Smooth muscle cell (in vitro differentiated cells): ENCODE results near the gene DNLZ. TPM values are rescaled to one million over a fixed set of nuclear protein-coding genes. Genes with fewer than 3 reads are reported as not detected.

Source experiments
- DNase-seq: peaks from one replicate; lab custom pipeline; 2025; ENCODE audit not compliant: unreplicated experiment; lab: John Stamatoyannopoulos, UW
- H2AFZ ChIP-seq: fragments of 200-600 bp; sonication (generic); 2 replicates; pipeline ENCODE4 v1.6.0; 2016; ENCODE audit warnings: antibody characterized with exemption, low read depth, mild to moderate bottlenecking
- H3F3A ChIP-seq: fragments of 200-600 bp; sonication (generic); 2 replicates; pipeline ENCODE4 v1.6.0; 2017; ENCODE audit warnings: antibody characterized with exemption, low read depth
- H3K27ac ChIP-seq: fragments of 200-600 bp; sonication (generic); 2 replicates; pipeline ENCODE4 v1.5.1; 2016; ENCODE audit warnings: low read depth, mild to moderate bottlenecking
- H3K27me3 ChIP-seq: fragments of 200-600 bp; sonication (generic); 2 replicates; pipeline ENCODE4 v1.6.1; 2016; ENCODE audit warnings: low read depth, mild to moderate bottlenecking
- H3K36me3 ChIP-seq: fragments of 200-600 bp; sonication (generic); 2 replicates; pipeline ENCODE4 v1.5.1; 2016; ENCODE audit warnings: low read depth
- H3K4me1 ChIP-seq: fragments of 200-600 bp; sonication (generic); 2 replicates; pipeline ENCODE4 v1.5.1; 2016; ENCODE audit warnings: low read depth
- H3K4me2 ChIP-seq: fragments of 200-600 bp; sonication (generic); 2 replicates; pipeline ENCODE4 v1.6.0; 2016; ENCODE audit warnings: mild to moderate bottlenecking
- H3K4me3 ChIP-seq: fragments of 200-600 bp; sonication (generic); 2 replicates; pipeline ENCODE4 v1.5.1; 2016; ENCODE audit warnings: mild to moderate bottlenecking
- H3K79me2 ChIP-seq: fragments of 200-600 bp; sonication (generic); 2 replicates; pipeline ENCODE4 v1.6.0; 2016; ENCODE audit warnings: low read depth, mild to moderate bottlenecking
- H3K9ac ChIP-seq: fragments of 200-600 bp; sonication (generic); 2 replicates; pipeline ENCODE4 v1.6.0; 2016; ENCODE audit warnings: low read depth
- H3K9me3 ChIP-seq: fragments of 200-600 bp; sonication (generic); replicated peaks from 2 replicates; pipeline ENCODE4 v1.5.1; 2016; ENCODE audit warnings: low read depth
- H4K20me1 ChIP-seq: fragments of 200-600 bp; sonication (generic); 2 replicates; pipeline ENCODE4 v1.6.0; 2016; ENCODE audit warnings: low read depth
- CTCF ChIP-seq: fragments of 200-600 bp; sonication (generic); IDR thresholded peaks from 2 replicates; pipeline ENCODE4 v1.5.1; 2017; ENCODE audit warnings: borderline replicate concordance, mild to moderate bottlenecking, antibody characterized with exemption; ENCODE audit not compliant: insufficient read depth, poor library complexity, severe bottlenecking
- WGBS: methylation state at CpG from one replicate; pipeline ENCODE4 v1.1.7; 2016; ENCODE audit warnings: low lambda C conversion rate; 5-methylcytosine and 5-hydroxymethylcytosine counted together
- polyA plus RNA-seq: library from polyadenylated mRNA; unstranded; fragments of >200 nt; fragmentation: Nextera tagmentation; extraction: Ambion mirVana; gene quantifications from 2 replicates; pipeline ENCODE4 v1.2.1, GENCODE V29; 2016
- total RNA-seq: library from RNA; depleted of rRNA; stranded (reverse); fragments of >200 nt; gene quantifications from 2 replicates; pipeline ENCODE4 v1.2.3, GENCODE V29; 2014

DNLZ gene
- total and polyA plus RNA-seq, 2 experiments from 2014 or later, result 19.0 to 31.5 TPM

GRCh38 chr9:136333486-136333885 lies 30.1 kb downstream of the DNLZ start:
- WGBS, result 97% methylated on average over 17 of the region's 17 CpGs
- H4K20me1 ChIP-seq, result peaks cover 95% of the 10 kb centered on the region
- no peak overlapping the region for H3K9ac ChIP-seq
- no peak overlapping the region for H3K4me2 ChIP-seq
- no peaks in the 10 kb centered on the region for H3K27me3 ChIP-seq
- H3K79me2 ChIP-seq, result peaks cover 46% of the 10 kb centered on the region
- H3K27ac ChIP-seq, result no peak overlapping the region
- H3K9me3 ChIP-seq, result no peaks in the 10 kb centered on the region
- H3K4me3 ChIP-seq, result no peak overlapping the region
- DNase-seq, result no peak
- no peak for TF ChIP-seq CTCF
- no peaks in the 10 kb centered on the region for H3K36me3 ChIP-seq
- no peaks in the 10 kb centered on the region for H3F3A ChIP-seq
- no peak overlapping the region for H2AFZ ChIP-seq
- peaks cover 8% of the 10 kb centered on the region for H3K4me1 ChIP-seq

GRCh38 chr9:136333045-136333444 lies 30.5 kb downstream of the DNLZ start:
- Histone ChIP-seq H2AFZ (no peak overlapping the region), H3K4me1 (peaks cover 12% of the 10 kb centered on the region), H3K4me3 (no peak overlapping the region), H3K36me3 (no peaks in the 10 kb centered on the region), H3K9ac (no peak overlapping the region), H3K4me2 (no peak overlapping the region), H3F3A (no peaks in the 10 kb centered on the region), H3K27me3 (no peaks in the 10 kb centered on the region), H4K20me1 (peaks cover 97% of the 10 kb centered on the region), H3K79me2 (peaks cover 49% of the 10 kb centered on the region), H3K27ac (no peak overlapping the region), H3K9me3 (no peaks in the 10 kb centered on the region)
- no peak for DNase-seq
- WGBS, result 95% methylated on average over 12 of the region's 12 CpGs
- TF ChIP-seq CTCF, result no peak

- Histone ChIP-seq H3K79me2 (peaks cover 54% of the 10 kb centered on the region), H3K4me3 (no peak overlapping the region), H3K9me3 (no peaks in the 10 kb centered on the region), H2AFZ (no peak overlapping the region), H3F3A (no peaks in the 10 kb centered on the region), H3K36me3 (no peaks in the 10 kb centered on the region), H3K27ac (no peak overlapping the region), H3K4me1 (peaks cover 14% of the 10 kb centered on the region), H3K27me3 (no peaks in the 10 kb centered on the region), H3K9ac (no peak overlapping the region), H3K4me2 (no peak overlapping the region), H4K20me1 (peaks cover 97% of the 10 kb centered on the region)
- DNase-seq, result no peak
- 92% methylated on average over 11 of the region's 11 CpGs for WGBS
- TF ChIP-seq CTCF, result no peak
Observed at GRCh38 chr9:136332482-136332983, 31.0 kb downstream of the DNLZ start.

- H3K9me3 ChIP-seq, result no peaks in the 10 kb centered on the region
- no peaks in the 10 kb centered on the region for H3K27me3 ChIP-seq
- TF ChIP-seq CTCF, result no peak
- peaks cover 2% of the 10 kb centered on the region for H3F3A ChIP-seq
- H3K79me2 ChIP-seq, result peaks cover 54% of the 10 kb centered on the region
- H3K36me3 ChIP-seq, result no peaks in the 10 kb centered on the region
- peaks cover 89% of the 10 kb centered on the region for H4K20me1 ChIP-seq
- no peak overlapping the region for H3K4me2 ChIP-seq
- DNase-seq, result no peak
- no peak overlapping the region for H3K4me3 ChIP-seq
- H3K4me1 ChIP-seq, result peaks cover 16% of the 10 kb centered on the region
- H3K27ac ChIP-seq, result no peak overlapping the region
- no peak overlapping the region for H3K9ac ChIP-seq
- 90% methylated on average over 46 of the region's 46 CpGs for WGBS
- no peak overlapping the region for H2AFZ ChIP-seq
Observed at GRCh38 chr9:136331556-136332481, 31.7 kb downstream of the DNLZ start.
